Mesothelial cell of epicardium (in vitro differentiated cells): ENCODE results near the gene MYO15B. TPM values are rescaled to one million over a fixed set of nuclear protein-coding genes. Genes with fewer than 3 reads are reported as not detected.
"Not testable (repeated sequence)": the region's sequence is repeated elsewhere in the genome, so short reads cannot be mapped to it uniquely, and the experiment has no call there.

Experiments
- DNase-seq, 2 experiments: peaks; one replicate each; pipeline ENCODE4 v3.0.0; 2021; ENCODE audit warnings: low spot score in 2 of 2; ENCODE audit not compliant: unreplicated experiment in 2 of 2
- H3K27ac Mint-ChIP-seq: 2 replicates; pipeline ENCODE4 v1.8.0; 2021; ENCODE audit warnings: mixed read lengths
- H3K27me3 Mint-ChIP-seq: 2 replicates; pipeline ENCODE4 v1.8.0; 2021; ENCODE audit warnings: low read depth, mixed read lengths
- H3K36me3 Mint-ChIP-seq: 2 replicates; pipeline ENCODE4 v1.8.0; 2021; ENCODE audit warnings: mixed read lengths
- H3K4me1 Mint-ChIP-seq: 2 replicates; pipeline ENCODE4 v1.8.0; 2021; ENCODE audit warnings: mixed read lengths
- H3K4me3 Mint-ChIP-seq: 2 replicates; pipeline ENCODE4 v1.8.0; 2021; ENCODE audit warnings: mild to moderate bottlenecking, moderate library complexity, mixed read lengths
- H3K9me3 Mint-ChIP-seq: 2 replicates; pipeline ENCODE4 v1.8.0; 2021; ENCODE audit warnings: mixed read lengths
- total RNA-seq: library from RNA; stranded (reverse); gene quantifications from 3 replicates; pipeline ENCODE4 v1.2.1, GENCODE V29; 2021
- TF ChIP-seq, protein P1 (sequence below): fragments of 200-600 bp; sonication (generic); IDR thresholded peaks from one replicate; pipeline ENCODE4 v1.5.0; 2021; ENCODE audit warnings: antibody characterized with exemption; ENCODE audit not compliant: unreplicated experiment

MYO15B gene
- total RNA-seq, 1 donor from 2014 or later = 281 TPM

GRCh38 chr17:75636381-75637142 lies 49.0 kb downstream of the MYO15B start:
- DNase-seq = peak in 1 of 2 experiments; percentile 14
- TF ChIP-seq, protein P1, sequence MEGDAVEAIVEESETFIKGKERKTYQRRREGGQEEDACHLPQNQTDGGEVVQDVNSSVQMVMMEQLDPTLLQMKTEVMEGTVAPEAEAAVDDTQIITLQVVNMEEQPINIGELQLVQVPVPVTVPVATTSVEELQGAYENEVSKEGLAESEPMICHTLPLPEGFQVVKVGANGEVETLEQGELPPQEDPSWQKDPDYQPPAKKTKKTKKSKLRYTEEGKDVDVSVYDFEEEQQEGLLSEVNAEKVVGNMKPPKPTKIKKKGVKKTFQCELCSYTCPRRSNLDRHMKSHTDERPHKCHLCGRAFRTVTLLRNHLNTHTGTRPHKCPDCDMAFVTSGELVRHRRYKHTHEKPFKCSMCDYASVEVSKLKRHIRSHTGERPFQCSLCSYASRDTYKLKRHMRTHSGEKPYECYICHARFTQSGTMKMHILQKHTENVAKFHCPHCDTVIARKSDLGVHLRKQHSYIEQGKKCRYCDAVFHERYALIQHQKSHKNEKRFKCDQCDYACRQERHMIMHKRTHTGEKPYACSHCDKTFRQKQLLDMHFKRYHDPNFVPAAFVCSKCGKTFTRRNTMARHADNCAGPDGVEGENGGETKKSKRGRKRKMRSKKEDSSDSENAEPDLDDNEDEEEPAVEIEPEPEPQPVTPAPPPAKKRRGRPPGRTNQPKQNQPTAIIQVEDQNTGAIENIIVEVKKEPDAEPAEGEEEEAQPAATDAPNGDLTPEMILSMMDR = no peak
- Mint-ChIP-seq H3K27me3 (no peaks in the 10 kb centered on the region), H3K4me3 (no peak overlapping the region), H3K9me3 (no peaks in the 10 kb centered on the region), H3K4me1 (peaks cover 27% of the 10 kb centered on the region), H3K36me3 (no peaks in the 10 kb centered on the region), H3K27ac (no peak overlapping the region)

- Mint-ChIP-seq H3K9me3 (no peaks in the 10 kb centered on the region), H3K4me1 (peaks cover 33% of the 10 kb centered on the region), H3K4me3 (no peak overlapping the region), H3K27me3 (no peaks in the 10 kb centered on the region), H3K27ac (no peak overlapping the region), H3K36me3 (no peaks in the 10 kb centered on the region)
- TF ChIP-seq, protein P1 = no peak
- DNase-seq = no peak
Observed at GRCh38 chr17:75637143-75637538, 49.5 kb downstream of the MYO15B start.

- no peak overlapping the region for H3K27ac Mint-ChIP-seq
Observed at GRCh38 chr17:75637551-75637950, 50.0 kb downstream of the MYO15B start.

DNA sequence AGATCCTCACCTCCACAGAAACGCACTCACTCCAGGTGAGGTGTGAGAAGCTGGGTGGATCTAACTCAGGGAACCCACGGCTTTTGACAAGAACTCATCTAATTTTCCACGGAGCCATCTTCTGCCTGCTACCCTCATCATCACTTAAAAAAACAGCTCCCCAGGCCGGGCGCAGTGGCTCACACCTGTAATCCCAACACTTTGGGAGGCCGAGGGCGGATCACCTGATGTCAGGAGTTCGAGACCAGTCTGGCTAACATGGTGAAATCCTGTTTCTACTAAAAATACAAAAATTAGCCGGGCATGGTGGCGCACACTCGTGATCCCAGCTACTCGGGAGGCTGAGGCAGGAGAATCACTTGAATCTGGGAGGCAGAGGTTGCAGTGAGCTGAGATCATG lies 50.4 kb downstream of the MYO15B start:
- not testable (repeated sequence) for DNase-seq, H3K4me3 Mint-ChIP-seq, H3K9me3 Mint-ChIP-seq, H3K27me3 Mint-ChIP-seq, H3K27ac Mint-ChIP-seq, H3K36me3 Mint-ChIP-seq
- peaks cover 38% of the 10 kb centered on the region for H3K4me1 Mint-ChIP-seq

More at GRCh38 chr17:75637551-75637950, 50.0 kb downstream of the MYO15B start:
- Mint-ChIP-seq H3K36me3 (no peaks in the 10 kb centered on the region), H3K27me3 (no peaks in the 10 kb centered on the region), H3K4me3 (no peak overlapping the region), H3K4me1 (peaks cover 37% of the 10 kb centered on the region), H3K9me3 (no peaks in the 10 kb centered on the region)
- DNase-seq = peak in 1 of 2 experiments; percentile 11
- TF ChIP-seq, protein P1 = no peak

DNA sequence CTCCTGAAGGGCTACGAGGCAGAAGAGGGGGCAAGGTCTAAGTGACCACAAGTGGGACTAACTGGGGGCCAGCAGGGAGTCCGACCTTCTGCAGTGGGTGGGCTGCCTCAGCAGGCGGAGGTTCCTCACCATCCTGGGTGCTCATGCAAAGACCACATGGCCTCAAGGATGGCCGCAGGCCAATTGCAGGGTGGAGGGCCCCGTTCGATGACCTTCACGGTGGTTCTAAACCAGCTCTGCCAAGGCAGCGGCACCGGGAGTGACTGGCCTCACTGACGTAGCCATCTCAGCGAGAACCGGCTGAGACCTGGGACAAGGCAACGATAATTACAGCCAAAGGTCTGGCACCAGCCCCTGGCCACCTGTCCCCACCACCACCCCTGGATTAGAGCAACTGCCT lies 51.3 kb downstream of the MYO15B start:
- Mint-ChIP-seq H3K4me1 (peaks cover 30% of the 10 kb centered on the region), H3K9me3 (no peaks in the 10 kb centered on the region), H3K27ac (no peak overlapping the region), H3K4me3 (no peak overlapping the region), H3K27me3 (no peaks in the 10 kb centered on the region), H3K36me3 (no peaks in the 10 kb centered on the region)
- DNase-seq = peak in 1 of 2 experiments; percentile 8
- TF ChIP-seq, protein P1 = no peak

DNA sequence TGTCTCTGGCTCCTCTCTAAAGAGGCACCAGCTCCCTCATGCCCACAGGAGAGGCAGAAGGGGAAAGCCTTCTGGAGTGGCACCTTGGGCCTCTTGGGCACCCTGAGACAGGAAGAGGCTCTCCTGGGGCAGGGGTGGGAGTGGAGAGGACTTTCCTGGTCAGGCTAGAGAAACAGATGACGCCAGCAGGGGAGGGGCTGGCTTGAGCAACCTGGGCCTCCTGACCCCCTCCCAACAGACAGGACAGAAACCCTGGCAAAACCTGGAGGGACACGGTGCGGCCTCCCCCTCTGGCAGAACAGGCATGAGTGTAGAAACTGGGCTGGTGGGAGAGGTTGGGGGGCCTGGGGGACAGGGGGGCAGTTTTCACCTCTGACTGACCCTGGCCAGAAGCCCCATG lies 51.7 kb downstream of the MYO15B start:
- Mint-ChIP-seq H3K4me3 (no peak overlapping the region), H3K4me1 (peaks cover 25% of the 10 kb centered on the region), H3K36me3 (no peaks in the 10 kb centered on the region), H3K27ac (no peak overlapping the region), H3K27me3 (no peaks in the 10 kb centered on the region), H3K9me3 (no peaks in the 10 kb centered on the region)
- DNase-seq = no peak
- TF ChIP-seq, protein P1 = no peak
